HG03097 (cell line): Measurements from ENCODE around the gene UNG.
"Not testable (repeated sequence)": the region's sequence is repeated elsewhere in the genome, so short reads cannot be mapped to it uniquely, and the experiment has no call there.

Source experiments
- ATAC-seq: cut with Tn5 transposase; IDR thresholded peaks from one replicate; pipeline ENCODE4 v1.9.1; 2021; ENCODE audit not compliant: unreplicated experiment, low FRiP score

UNG gene

DNA sequence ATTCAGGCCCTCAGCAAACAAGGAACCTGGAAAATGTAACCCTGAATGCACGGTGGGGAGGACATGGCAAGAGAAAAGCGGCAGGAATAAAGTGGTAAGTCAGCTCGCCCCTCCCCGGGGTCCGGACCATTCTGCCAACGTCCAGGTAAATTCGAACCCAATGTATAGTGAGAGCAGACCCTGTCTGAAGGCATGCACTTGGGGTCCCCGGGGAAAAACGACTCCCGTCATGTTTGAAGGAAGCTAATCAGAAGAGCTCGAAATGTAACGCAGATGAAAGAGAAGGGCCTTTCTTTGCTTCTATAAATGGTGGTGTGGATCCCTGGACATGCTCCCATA, 19.2 kb downstream of the UNG start:
- no peak for ATAC-seq

DNA sequence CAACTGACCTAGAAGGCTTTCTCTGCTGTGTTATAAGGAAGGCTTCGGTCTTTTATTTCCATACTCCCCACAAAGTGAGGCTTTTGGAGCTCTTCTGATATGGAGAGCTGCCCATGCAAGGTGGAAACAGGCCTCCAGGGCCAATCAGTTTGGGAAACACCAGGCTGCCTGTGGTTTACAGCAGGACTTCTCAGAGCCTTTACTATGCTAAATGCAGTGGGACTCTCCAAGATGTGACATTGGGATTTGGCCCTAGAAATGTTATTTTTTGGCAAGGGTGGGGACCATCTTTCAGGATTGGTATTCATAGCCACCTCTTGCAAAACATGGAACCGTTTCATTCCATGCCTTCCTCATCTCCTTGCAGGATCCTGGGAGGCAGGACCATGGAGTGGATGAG, 22.7 kb downstream of the UNG start:
- no peak for ATAC-seq

DNA sequence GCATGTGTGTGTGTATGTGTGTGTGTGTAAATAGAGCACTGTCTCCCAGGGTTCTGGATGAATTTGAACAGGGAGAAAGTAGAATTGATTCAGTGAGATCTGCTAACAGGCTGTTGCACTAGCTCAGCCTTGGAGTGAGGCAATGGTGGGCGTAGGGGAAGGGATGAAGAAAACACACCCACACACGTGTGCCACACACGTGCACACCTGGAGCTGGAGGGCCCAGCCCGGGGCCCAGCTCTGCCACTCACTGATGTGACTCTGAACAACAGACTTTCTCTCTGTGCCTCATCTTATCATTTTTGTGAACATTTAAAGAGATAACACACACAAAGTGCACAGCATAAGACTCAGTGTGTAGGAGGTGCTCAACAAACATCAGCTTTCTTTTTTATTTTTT, 23.2 kb downstream of the UNG start:
- ATAC-seq: no peak

DNA sequence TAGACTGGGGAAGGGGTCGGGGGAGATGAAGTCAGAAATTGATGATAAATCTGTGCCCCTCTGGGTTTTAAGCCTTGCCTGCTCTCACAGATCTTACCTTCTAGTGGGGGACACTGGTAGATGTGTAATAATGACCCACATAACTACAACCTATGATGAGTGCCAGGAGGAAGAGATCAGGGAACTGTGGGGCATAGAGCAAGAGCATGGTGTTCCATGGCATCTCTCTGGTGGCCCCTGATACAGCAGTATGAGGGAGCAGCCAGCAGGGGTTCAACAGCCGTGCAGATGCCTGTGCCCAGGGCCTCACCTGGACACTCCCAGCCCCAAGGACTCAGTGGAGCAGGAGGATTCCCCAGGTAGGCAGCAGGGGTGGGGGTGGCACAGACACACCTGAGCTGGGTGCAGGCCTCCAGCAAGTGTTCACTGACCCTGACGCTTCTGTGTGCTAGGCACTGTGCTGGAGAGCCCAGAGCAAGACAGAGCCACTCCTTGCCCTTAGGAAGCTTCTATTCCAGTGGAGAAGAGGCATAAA, 24.0 kb downstream of the UNG start:
- no peak for ATAC-seq

DNA sequence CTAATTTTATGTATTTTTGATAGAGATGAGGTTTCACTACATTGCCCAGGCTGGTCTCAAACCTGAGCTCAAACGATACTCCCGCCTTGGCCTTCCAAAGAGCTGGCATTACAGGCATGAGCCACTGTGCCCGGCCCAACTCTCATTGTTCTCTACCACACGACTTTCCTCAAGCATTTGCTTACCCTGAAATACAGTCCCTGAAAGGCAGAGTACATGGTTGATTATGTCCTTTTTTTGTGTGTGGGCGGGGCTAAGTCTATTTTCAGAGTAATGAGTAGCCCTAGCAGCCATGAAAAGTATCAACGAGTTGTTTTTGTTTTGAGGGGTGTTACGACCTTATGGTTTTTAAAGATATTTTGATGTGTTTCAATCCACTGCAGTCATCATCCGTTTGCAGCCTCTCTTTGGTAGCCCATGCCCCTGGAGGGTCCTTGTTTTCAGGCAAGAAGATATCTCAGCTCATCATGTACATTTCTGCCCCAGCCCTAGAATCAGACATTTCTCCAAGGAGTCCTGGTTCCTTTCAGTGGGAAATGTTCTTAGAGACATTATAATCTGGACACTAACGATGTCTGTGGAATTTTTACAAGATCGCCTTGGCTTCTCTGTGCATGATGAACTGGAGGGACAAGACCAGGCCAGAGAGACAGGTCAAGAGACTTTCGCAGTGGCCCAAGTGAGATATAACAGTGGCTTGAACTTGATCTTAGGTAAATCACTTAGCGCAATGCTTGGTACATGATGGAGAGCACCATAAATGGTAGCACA, 27.7 kb downstream of the UNG start:
- no peak for ATAC-seq

DNA sequence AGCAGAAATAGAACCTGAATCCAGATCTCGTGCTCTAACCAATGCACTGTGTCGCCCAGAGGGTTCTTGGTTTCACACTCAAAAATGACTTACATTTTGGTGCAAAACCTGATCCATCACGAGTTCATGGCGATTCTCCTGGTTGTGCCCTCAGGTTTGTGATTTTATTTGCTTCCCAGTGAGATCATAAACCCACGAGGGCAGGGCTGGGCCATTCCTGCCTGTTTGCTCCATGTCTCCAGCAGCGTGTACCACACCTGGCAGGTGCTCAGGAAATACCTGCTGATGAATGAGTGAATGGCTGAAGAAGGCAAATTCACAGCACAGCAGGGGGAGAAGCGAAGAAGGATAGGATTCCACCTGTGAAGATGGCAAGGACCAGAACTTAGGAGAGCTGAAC, 28.4 kb downstream of the UNG start:
- ATAC-seq: no peak

DNA sequence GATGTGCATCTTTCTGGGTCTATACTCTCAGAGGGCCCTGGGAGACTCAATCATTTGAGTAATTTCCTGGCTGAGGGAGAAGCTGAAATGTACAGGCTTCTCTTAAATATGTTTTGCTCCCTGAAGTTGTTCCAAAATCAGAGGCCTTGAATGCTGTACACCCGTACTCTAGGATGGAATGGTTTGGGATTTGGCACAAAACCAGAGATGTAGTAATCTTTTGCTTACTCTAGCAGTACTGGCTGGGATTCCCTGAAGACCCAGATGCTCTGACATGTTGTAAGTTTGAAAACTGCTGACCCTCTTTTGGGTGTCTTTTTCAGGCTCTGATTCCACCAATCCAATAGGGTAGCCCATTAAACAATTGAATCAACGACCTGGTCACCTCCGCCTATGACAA, 29.4 kb downstream of the UNG start:
- no peak for ATAC-seq

DNA sequence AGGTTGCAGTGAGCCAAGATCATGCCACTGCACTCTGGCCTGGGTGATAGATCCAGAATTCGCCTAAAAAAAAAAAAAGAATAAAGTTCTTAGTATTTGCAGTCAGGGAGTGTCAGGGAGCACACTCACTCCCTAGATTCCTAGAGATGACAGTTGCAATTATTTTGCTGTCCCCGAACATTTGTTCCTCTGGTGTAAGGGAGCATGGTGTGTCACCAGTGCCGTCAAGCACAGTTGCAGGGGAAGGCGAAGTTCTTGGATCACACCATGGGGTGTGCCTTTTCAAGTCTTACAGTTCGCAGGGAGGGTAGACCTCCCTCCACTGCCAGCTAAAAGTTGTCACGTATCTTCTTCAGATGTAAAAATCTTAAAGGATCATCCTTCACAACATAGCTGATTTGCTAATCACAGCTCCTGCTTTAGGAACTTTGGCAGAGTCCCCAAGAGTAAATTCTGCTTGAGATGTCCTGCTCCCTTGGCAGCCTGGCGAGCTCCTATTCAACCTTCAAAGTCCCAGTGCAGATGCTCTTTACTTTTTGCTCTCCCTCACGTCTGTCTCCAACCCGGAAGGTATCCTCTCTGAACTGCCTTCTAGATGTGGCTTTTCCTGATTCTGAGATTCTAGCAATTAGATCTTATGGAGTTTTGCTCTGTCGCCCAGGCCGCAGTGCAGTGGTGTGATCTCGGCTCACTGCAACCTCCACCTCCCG, 30.3 kb downstream of the UNG start:
- ATAC-seq: no peak

DNA sequence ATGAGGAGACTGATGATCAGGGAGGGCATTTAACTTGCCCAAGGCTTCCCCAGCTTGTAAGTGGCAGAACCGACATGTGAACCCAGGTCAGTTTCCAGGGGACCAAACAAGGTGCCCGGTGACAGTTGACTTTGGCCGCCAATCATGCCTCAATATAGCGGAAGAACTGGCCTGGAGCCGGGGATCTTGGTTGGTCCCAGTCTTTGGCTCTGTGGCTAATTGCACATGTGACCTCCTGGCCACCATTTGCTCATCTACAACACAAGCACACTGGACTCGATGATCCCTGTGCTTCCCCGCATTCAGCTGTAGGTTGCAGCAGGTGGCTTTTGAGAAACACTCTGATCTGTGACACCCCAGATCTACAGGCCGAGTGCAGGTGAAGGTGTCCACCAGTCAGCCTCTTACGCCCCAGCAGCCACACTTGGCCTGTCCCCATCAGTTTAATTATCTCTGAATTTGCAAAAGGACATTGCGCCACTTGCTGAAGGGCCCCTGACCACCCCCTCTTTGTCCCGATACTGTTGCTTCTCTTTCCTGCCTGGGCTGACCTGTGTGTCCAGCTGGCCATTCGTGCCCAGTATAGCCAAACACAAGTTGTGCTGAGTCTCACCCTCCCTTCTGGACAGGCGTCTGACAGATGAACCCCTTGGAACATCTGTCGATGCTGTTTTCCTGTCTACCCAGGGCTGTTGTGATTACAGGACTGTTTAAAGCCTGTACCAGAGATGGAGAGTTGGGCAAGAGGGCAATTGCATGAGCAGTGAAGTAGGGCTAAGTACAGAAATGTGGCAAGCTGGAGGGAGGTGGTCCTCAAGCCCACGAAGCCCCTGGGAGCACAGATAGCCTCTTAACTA, 33.1 kb downstream of the UNG start:
- ATAC-seq: no peak

DNA sequence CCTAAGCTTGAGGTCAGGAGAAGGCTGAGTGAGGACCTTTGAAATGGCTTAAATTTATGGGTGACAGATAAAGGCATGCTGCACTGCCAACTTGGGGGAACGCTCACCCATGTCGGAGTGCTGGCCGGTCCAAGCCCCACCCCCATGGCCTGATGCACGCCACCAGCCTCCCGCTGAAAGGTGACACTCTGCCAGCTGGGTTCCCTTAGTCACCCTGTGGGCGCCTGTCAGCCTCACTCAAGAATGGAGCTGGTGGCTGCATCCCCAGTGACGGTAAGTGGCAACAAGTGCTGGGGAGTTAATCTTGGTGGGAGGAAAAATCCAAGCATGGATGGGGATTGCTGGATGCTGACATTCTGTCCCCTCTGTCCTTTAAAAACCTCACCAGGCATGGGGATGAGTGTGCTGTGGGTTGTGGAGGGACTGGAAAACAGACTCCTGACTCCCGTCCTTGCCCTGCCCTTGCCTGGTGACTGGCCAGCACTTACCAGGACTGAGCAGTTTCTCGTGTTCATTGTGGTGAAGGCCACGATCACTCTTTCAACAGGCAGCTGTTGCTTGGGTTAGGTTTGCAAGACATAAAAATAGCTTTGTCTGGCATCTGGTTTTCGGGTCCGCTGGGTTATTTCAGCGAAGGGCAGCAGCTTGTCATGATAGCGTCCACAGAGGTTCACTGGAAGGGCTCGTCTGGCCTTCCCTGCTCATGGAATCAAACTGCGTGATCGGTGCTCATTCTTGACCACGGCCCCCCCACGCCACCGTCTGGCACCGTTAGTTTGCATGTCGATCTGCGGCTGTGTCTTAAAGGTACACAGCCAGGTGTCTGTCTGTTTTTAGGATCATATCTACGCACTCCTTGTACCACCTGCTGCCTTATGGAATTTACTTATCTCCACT, 34.0 kb downstream of the UNG start:
- ATAC-seq: no peak

DNA sequence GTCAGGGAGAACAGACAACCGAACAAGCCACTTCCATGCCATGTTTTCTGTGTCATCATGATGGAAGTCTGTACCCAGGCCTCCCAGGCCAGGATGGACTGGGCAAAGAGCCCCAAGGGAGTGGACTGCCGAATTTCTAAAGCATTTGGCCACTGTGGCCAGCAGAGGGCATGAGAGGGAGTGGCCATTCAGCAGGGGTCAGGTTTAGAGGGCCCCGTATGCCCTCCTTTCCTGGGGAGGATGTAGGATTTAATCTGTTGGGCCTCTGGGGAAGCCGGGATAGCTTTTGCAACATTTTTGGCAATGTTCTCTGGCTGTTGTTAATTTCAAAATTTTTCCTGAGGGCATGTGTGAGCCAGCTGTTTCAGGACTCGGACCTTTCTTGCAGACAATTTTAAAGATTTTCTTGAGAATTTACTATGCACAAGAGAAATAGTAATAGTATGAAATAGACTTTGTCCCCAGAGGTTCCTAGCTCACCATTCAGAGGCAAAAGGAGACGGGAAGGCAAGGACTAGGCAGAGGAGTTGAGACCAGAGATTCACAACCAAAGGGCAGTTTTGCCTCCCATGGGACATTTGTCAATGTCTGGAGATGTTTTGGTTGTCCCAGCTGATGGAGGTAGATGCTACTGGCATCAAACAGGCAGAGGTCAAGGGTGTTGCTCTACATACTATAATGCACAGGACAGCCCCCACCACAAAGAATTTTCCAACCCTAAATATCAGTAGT, 37.0 kb downstream of the UNG start:
- no peak for ATAC-seq

DNA sequence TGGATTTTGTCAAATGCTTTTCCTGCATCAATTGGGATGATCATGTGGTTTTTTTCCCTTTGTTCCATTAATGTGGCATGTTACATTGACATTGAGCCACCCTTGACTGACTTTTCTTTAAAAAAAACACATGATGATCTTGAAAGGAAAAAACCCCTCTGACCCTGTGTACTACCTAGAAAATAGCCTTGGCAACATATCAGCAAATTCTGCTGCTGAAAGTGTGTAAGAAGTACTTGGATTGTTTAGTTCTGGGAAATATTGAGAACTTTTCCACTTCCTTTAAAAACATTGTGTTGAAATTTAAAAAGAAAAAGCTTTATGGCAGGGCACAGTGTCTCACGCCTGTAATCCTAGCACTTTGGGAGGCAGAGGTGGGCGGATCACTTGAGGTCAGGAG, 39.7 kb downstream of the UNG start:
- ATAC-seq: no peak

DNA sequence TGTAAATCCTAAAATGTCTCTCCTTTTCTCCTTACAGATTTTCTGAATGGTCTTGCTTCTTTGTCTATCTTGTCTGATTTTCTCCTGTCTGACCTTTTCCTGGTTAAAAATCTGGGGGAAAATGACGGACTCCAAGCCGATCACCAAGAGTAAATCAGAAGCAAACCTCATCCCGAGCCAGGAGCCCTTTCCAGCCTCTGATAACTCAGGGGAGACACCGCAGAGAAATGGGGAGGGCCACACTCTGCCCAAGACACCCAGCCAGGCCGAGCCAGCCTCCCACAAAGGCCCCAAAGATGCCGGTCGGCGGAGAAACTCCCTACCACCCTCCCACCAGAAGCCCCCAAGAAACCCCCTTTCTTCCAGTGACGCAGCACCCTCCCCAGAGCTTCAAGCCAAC, 42.0 kb downstream of the UNG start:
- ATAC-seq: no peak

DNA sequence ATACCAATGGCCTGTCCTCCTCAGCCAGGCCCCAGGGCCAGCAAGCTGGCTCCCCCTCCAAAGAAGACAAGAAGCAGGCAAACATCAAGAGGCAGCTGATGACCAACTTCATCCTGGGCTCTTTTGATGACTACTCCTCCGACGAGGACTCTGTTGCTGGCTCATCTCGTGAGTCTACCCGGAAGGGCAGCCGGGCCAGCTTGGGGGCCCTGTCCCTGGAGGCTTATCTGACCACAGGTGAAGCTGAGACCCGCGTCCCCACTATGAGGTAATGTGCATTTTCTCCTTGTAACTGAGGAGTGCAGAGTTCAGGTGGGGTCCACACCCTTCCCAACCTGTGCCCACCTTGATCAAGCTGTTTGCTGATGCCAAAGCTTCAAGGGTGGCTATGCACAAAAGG, 42.4 kb downstream of the UNG start:
- no peak for ATAC-seq

DNA sequence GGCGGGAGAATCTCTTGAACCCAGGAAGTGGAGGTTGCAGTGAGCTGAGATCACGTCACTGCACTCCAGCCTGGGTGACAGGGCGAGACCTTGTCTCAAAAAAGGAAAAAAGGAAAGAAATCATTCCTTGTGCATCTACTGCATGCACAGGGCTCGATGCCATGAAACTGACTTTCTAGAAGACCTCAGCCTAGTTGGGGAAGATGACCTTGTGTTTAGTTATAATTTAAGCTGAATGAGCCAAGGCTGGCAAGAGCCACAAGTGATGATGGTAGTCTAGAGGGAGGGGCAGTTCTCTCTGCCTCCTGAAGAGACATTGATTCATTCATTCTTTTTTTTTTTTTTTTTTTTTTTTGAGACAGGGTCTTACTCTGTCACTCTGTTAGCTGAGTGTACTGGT, 43.2 kb downstream of the UNG start:
- ATAC-seq: no peak

DNA sequence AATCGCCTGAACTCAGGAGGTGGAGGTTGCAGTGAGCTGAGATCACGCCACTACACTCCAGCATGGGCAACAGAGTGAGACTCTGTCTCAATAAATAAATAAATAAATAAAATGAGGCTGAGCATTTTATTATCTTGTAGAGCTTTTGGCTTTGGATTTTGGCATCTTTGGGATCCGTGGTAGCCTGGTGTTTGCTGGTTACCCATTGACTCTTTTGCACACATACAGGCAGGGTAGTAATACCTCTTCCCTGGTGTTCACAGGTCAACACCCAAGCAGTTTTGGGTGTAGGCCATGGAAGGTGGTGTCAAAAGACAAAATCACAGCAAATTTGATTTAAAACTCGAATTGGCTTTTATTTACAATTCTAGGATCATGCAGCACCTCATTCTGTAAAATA, 46.8 kb downstream of the UNG start:
- no peak for ATAC-seq

DNA sequence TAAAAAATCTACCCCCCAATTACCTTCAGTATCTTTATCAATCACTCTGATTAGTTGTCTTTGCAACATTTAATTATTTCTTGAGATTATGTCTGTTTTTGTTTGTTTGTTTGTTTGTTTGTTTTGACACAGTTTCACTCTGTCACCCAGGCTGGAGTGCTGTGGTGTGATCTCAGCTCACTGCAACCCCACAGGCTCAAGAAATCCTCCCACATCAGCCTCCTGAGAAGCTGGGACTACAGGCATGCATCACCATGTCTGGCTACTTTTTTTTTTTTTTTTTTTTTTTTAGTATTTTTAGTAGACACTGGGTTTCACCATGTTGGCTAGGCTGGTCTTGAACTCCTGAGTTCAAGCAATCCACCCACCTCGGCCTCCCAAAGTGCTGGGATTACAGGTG, 49.7 kb downstream of the UNG start:
- ATAC-seq: not testable (repeated sequence)

DNA sequence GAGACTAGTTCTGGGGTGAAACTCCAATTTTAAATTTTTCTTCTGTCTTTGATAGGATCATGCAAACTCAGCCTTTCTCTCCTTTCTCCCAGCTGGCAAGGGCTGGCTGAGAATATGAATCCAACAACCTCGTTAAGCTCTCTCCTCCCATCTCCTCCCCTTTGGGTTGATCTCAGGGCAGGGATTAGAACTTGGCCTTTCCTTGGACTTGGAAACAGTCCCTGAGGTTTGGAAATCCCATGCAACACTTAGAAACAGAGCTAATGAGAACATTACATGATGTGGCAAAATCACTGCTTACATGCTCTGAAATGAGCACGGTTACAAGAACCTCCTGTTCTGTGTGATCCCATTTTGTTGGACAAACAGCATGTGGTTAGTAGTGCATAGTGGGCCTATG, 50.6 kb downstream of the UNG start:
- no peak for ATAC-seq

DNA sequence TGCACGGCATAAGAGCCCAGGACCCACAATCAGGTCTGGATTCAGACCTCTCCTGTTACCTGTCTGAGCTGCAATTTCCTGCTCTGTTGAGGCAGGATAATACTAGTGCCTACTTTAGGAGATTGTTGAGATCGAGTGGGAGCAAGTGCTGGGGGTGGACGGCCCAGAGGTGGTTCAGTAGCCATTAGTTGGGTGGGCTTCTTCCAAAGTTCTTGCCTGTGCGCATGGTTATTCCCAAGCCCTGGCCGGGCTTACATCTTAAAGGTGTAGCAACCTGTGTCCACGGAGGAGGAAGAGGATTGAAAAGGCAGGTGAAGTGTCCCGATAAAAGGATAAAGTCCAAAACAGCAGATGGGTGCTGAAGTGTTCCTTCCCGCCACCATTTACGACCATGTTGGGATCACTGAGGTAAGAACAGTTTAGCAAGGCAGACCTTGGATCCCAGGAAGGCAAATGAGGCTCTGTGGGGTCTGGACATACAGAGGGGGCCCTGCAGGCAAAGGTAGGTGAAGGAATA, 52.8 kb downstream of the UNG start:
- ATAC-seq: no peak
